ENCODE data around the gene NMT2.
A peak's percentile ranks its signal among the peaks of the same experiment; 100 is the strongest.

The NMT2 gene

DNA sequence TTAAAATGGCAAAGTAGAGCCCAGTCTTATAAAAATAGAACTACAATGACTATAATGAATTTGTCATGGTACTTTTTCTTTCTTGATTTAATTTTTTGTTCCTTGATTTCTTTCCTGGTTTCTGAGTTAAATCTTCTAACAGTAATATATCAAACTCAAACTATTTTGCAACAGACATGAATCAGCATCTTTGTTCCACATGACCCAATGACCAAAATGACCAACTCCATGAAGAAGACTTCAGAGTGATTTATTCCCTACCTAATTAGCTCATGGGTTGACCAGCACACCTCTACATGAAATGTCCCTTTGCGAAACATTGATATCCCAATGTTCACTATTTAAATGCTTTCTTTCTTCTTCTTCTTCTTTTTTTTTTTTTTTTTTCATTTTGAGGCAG is 30.9 kb downstream of the NMT2 start:
- no peaks in the 10 kb centered on the region for H3K27me3 Mint-ChIP-seq
- peaks cover 46% of the 10 kb centered on the region for H3K36me3 Mint-ChIP-seq
- no peaks in the 10 kb centered on the region for H3K9me3 Mint-ChIP-seq
- peaks cover 32% of the 10 kb centered on the region for H3K4me1 Mint-ChIP-seq
- no peak overlapping the region for H3K4me3 Mint-ChIP-seq
- peak overlapping the region; percentile 52 for H3K27ac Mint-ChIP-seq
- ATAC-seq: no peak

DNA sequence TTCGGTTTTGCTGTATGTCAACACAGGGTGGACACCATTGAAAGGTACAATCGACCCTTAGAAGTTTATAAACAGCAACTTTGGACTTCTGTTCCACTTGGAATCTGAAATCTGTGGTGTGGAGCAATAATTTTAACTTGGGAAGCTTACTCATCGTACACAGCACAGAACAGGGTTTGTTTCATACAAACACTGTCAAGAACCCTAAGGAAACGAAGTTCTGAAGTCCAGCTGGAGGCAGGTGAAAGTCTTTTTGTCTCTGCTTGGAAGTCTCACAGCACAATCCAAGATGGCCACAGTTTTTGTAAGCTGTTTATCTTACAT is 31.5 kb downstream of the NMT2 start:
- no peaks in the 10 kb centered on the region for H3K9me3 Mint-ChIP-seq
- no peak for ATAC-seq
- peaks cover 27% of the 10 kb centered on the region for H3K4me1 Mint-ChIP-seq
- no peaks in the 10 kb centered on the region for H3K27me3 Mint-ChIP-seq
- H3K4me3 Mint-ChIP-seq: no peak overlapping the region
- H3K27ac Mint-ChIP-seq: peak overlapping the region; percentile 30
- H3K36me3 Mint-ChIP-seq: peaks cover 46% of the 10 kb centered on the region

DNA sequence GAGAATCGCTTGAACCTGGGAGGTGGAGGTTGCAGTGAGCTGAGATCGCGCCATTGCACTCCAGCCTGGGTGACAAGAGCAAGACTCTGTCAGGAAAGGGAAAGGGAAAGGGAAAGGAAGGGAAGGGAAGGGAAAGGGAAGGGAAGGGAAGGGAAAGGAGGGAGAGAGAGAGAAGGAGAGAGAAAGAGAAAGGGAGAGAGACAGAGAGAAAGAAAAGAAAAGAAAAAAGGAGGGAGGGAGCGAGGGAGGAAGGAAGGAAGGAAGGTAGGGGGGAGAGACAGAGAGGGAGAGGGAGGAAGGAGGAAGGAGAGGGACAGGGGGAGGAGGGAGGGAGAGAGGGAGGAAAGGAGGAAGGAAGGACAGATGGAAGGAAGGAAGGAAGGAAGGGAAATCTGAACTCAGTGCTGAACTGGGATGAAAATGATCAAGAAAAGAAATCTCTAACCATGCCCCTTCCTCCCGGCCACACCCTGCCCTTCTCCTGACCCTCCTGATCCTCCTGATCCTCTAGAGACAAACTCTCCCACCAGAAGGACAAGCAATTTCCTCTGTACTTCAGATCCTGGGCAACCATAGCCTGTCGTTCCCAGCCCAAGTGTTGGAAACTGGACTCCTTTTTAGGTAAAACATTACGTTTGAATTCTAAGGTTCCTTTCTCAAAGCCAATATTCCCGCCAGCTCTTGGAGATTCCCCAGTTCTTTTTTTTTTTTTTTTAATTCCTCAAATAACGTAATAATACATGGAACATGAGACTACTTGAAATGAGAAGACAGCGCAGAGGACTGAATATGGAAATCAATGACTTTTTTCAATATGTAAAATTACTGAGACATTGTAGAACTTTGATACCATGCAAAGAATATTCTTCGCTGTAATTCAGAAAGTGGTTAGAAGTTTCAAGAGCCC is 32.1 kb downstream of the NMT2 start:
- Mint-ChIP-seq H3K27ac (peak overlapping the region; percentile 30), H3K9me3 (no peaks in the 10 kb centered on the region), H3K27me3 (no peaks in the 10 kb centered on the region), H3K4me1 (peaks cover 21% of the 10 kb centered on the region), H3K4me3 (no peak overlapping the region), H3K36me3 (peaks cover 49% of the 10 kb centered on the region)
- ATAC-seq: no peak

- Mint-ChIP-seq H3K27me3 (no peaks in the 10 kb centered on the region), H3K4me3 (no peak overlapping the region), H3K4me1 (no peaks in the 10 kb centered on the region), H3K36me3 (peaks cover 67% of the 10 kb centered on the region), H3K27ac (no peak overlapping the region), H3K9me3 (no peaks in the 10 kb centered on the region)
- no peak for ATAC-seq
Observed at GRCh38 chr10:15131330-15131729, 37.2 kb downstream of the NMT2 start.

- no peaks in the 10 kb centered on the region for H3K27me3 Mint-ChIP-seq
- H3K4me3 Mint-ChIP-seq: no peak overlapping the region
- no peak overlapping the region for H3K27ac Mint-ChIP-seq
- ATAC-seq: no peak
- no peaks in the 10 kb centered on the region for H3K4me1 Mint-ChIP-seq
- H3K9me3 Mint-ChIP-seq: no peaks in the 10 kb centered on the region
- peaks cover 38% of the 10 kb centered on the region for H3K36me3 Mint-ChIP-seq
Observed at GRCh38 chr10:15124908-15125307, 43.6 kb downstream of the NMT2 start.

DNA sequence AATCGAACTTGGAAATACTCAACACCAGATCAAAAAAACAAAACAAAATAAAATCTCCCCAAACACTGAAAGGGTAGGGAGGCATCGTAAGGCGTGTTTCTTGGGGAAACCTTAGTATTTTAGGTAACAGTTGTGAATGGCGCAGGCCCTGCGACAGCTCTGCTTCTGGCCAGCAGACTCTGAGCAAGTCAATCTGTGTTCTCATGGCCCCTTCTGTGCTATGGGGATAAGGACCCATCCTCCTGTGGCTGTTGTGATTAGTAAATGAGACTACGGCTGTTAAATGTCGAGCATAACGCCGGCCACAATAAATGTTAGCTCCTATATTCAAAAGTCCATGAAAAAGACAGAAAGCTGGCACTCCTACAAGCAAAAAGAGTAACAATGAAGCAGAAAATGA is 44.3 kb downstream of the NMT2 start:
- Mint-ChIP-seq H3K9me3 (no peaks in the 10 kb centered on the region), H3K4me1 (no peaks in the 10 kb centered on the region), H3K4me3 (no peak overlapping the region), H3K27me3 (no peaks in the 10 kb centered on the region), H3K27ac (no peak overlapping the region), H3K36me3 (peaks cover 34% of the 10 kb centered on the region)
- no peak for ATAC-seq

DNA sequence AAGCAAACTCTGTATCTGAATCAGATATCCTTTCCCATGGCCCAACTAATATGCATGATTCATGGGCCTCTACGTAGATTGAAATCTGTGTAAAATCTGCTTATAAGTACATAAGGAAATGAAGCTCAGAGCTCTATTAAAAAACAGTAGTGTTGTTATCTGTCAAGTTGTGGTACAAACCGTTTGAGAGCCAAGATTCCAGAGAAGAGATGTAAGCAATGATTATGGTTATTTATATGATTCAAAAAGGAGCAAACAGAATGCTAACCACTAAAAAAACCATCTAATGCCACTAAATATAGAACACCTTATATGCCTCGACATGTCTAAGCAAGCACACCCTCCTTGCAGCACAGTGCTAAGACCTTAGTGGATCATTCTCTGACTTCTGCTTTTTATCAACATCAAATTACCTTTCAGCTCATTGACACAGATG is 44.7 kb downstream of the NMT2 start:
- Mint-ChIP-seq H3K27ac (no peak overlapping the region), H3K36me3 (peaks cover 32% of the 10 kb centered on the region), H3K4me3 (no peak overlapping the region), H3K9me3 (no peaks in the 10 kb centered on the region), H3K4me1 (no peaks in the 10 kb centered on the region), H3K27me3 (no peaks in the 10 kb centered on the region)
- no peak for ATAC-seq

GRCh38 chr10:15122477-15123030 is 45.9 kb downstream of the NMT2 start:
- no peaks in the 10 kb centered on the region for H3K27me3 Mint-ChIP-seq
- H3K27ac Mint-ChIP-seq: no peak overlapping the region
- H3K9me3 Mint-ChIP-seq: no peaks in the 10 kb centered on the region
- ATAC-seq: peak; percentile 58
- no peak overlapping the region for H3K4me3 Mint-ChIP-seq
- H3K36me3 Mint-ChIP-seq: peaks cover 20% of the 10 kb centered on the region
- H3K4me1 Mint-ChIP-seq: no peaks in the 10 kb centered on the region

DNA sequence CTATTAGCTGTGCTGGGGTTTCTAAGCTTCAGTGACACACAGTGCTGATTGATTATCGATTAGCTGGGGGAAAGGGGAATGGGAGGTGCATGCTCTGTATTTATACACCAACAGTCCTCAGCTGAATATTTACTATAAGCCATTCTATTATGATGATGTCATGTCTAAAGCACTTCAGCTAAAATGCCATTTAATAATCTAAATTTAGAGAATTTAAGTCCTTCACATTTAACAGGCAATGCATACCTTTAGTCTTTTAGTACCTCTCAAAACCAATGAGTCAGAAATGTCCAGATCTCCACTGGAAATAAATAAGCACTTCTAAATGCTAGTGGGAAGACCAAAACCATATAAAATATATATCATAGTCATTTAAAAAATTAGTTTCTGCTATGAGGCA is 46.8 kb downstream of the NMT2 start:
- Mint-ChIP-seq H3K9me3 (no peaks in the 10 kb centered on the region), H3K27ac (no peak overlapping the region), H3K4me1 (no peaks in the 10 kb centered on the region), H3K36me3 (peaks cover 19% of the 10 kb centered on the region), H3K4me3 (no peak overlapping the region), H3K27me3 (no peaks in the 10 kb centered on the region)
- no peak for ATAC-seq

DNA sequence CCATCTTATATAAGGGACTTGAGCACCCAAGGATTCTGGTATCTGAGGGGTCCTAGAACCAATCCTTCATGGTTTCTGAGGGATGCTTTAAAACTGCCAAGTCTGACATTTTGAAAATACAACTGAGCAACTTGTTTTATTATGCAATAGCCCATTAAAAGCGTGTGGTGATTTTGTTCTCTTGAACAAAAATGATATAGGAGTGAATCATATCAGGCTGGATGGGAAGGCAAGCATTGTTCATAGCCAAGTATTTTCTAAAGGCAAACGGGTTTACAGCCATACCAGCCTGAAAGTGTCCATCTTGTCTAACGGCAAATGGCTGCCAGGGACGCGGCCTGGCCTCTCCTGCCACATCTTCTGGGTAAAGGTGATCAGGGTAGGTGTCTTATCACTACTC is 48.0 kb downstream of the NMT2 start:
- no peak for ATAC-seq
- Mint-ChIP-seq H3K36me3 (peaks cover 15% of the 10 kb centered on the region), H3K4me3 (no peak overlapping the region), H3K27ac (no peak overlapping the region), H3K27me3 (no peaks in the 10 kb centered on the region), H3K4me1 (no peaks in the 10 kb centered on the region), H3K9me3 (no peaks in the 10 kb centered on the region)

DNA sequence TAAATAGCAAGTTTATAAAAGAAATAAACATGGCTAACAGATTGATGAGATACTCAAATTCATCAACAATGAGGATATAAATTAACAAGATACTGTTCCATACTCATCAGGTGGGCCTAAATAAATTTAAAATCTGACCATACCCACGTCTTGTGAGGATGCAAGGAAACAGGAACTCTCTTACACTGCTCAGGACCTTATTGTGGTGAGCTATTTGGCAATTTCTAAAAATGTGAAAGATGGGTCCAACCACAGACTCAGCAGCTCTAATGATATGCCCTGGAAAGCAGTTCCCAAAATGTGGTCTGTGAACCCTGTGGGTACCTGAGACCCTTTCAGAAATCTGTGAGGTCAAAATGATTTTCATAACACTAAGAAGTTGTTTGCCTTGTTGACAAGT is 49.9 kb downstream of the NMT2 start:
- no peak overlapping the region for H3K4me3 Mint-ChIP-seq
- no peaks in the 10 kb centered on the region for H3K27me3 Mint-ChIP-seq
- H3K36me3 Mint-ChIP-seq: peaks cover 9% of the 10 kb centered on the region
- H3K9me3 Mint-ChIP-seq: no peaks in the 10 kb centered on the region
- ATAC-seq: no peak
- H3K4me1 Mint-ChIP-seq: no peaks in the 10 kb centered on the region
- no peak overlapping the region for H3K27ac Mint-ChIP-seq

DNA sequence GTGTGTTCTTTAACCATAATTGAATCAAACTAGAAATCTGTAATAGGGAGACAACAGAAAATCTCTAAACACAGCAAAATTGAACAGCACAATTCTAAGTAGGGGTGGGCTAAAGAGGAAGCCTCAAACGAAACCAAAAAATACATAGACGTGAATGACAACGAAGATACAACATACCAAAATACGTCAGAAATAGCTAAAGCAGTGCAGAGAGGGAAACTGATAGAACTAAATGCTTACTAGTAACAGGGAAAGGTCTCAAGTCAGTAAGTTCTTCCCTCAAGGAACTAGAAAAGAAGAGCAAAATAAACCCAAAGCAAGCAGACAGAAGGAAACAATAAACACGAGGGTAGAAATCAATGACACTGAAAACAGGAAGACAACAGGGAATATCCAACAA is 52.3 kb downstream of the NMT2 start:
- no peak overlapping the region for H3K27ac Mint-ChIP-seq
- peaks cover 19% of the 10 kb centered on the region for H3K36me3 Mint-ChIP-seq
- H3K9me3 Mint-ChIP-seq: no peaks in the 10 kb centered on the region
- H3K27me3 Mint-ChIP-seq: no peaks in the 10 kb centered on the region
- no peak for ATAC-seq
- H3K4me3 Mint-ChIP-seq: no peak overlapping the region
- H3K4me1 Mint-ChIP-seq: no peaks in the 10 kb centered on the region

GRCh38 chr10:15113766-15114165 is 54.7 kb downstream of the NMT2 start:
- Mint-ChIP-seq H3K4me3 (no peak overlapping the region), H3K27me3 (no peaks in the 10 kb centered on the region), H3K9me3 (no peaks in the 10 kb centered on the region), H3K4me1 (no peaks in the 10 kb centered on the region), H3K36me3 (peaks cover 24% of the 10 kb centered on the region), H3K27ac (no peak overlapping the region)
- no peak for ATAC-seq

- Mint-ChIP-seq H3K4me1 (no peaks in the 10 kb centered on the region), H3K36me3 (peaks cover 33% of the 10 kb centered on the region), H3K9me3 (no peaks in the 10 kb centered on the region), H3K4me3 (no peak overlapping the region), H3K27me3 (no peaks in the 10 kb centered on the region), H3K27ac (no peak overlapping the region)
- no peak for ATAC-seq
Observed at GRCh38 chr10:15112657-15113056, 55.8 kb downstream of the NMT2 start.

DNA sequence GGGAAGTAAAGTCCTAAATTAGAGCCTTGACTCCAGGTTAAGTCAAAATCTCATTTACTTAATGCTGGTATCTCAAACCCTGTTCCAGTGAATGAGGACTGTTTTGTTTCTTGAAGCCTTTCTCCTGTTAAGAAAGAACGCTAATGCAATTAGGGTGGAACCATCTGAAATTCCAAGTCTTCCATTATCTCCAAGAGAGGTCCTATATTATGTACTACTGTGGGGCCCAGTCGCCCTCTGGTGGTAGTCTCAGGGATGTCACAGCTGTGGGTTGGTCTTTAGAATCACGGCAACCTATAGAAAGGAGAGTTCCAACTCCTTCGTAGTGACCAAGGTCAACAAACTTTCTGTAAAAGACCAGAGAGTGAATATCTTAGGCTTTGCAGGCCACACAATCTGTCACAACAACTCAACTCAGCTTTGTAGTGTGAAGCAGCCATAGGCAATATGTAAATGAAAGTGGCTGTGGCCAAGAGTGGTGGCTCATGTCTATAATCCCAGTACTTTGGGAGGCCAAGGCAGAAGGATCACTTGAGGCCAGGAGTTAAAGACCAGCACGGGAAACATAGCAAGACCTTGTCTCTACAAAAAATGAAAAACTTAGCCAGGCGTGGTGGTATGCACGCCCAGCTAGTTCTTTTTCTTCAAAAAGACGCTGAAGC is 62.0 kb downstream of the NMT2 start:
- no peaks in the 10 kb centered on the region for H3K27me3 Mint-ChIP-seq
- no peak overlapping the region for H3K27ac Mint-ChIP-seq
- peak; percentile 81 for ATAC-seq
- H3K4me3 Mint-ChIP-seq: no peak overlapping the region
- peaks cover 49% of the 10 kb centered on the region for H3K36me3 Mint-ChIP-seq
- H3K9me3 Mint-ChIP-seq: no peaks in the 10 kb centered on the region
- H3K4me1 Mint-ChIP-seq: no peaks in the 10 kb centered on the region

DNA sequence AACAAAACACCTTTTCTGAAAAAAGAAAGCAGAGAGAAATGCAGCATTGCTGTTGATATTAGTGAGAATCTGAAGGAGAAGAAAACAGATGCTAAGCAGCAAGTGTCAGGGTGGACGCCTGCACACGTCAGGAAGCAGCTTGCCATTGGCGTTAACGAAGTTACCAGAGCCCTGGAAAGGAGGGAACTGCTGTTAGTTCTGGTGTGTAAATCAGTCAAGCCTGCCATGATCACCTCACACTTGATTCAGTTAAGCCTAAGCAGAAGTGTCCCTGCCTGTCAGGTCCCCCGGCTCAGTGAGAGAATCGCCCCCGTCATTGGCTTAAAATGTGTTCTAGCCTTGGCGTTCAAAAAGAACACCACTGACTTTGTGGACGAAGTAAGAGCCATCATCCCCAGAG is 65.0 kb downstream of the NMT2 start:
- no peak overlapping the region for H3K27ac Mint-ChIP-seq

More for the DNA sequence above, 65.0 kb downstream of the NMT2 start:
- Mint-ChIP-seq H3K4me1 (peaks cover 23% of the 10 kb centered on the region), H3K36me3 (peaks cover 42% of the 10 kb centered on the region), H3K9me3 (no peaks in the 10 kb centered on the region), H3K27me3 (no peaks in the 10 kb centered on the region), H3K4me3 (no peak overlapping the region)
- no peak for ATAC-seq
